ENCODE measurements around the gene PLEKHG4.

PLEKHG4 gene

DNA sequence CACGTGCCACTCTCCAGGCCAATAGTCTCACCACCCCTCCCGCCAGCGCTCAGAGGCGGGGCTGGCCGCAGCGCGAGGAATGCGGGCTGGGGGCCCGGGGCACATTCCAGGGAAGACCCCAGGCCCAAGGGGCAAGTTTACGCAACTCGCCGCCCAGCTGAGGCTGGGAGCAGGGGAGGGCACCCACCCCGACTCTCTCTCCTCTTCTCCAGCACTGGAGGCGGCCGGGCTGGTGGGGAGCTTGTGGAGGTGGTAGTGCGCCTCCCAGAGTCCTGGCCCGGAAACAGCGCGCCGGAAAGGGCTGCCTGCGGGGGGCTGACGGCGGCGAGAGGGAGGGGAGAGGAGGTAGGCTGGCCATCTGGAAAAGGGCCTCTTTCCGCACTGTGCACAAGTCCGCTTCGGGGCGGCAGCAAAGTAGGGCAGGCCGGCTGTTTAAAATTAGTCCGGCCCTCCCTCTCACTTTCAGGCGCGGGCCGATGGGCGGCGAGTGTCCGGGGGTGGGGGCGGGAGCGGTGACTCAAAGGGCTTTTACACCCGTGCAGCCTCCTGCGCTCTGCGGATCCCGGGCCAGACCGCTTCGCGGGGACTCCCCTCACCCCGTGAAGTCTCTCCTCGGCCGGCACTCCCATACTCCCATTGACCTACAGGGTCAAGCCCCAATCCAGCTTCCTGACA is 33.1 kb upstream of the PLEKHG4 start:
- peak; percentile 35 for DNase-seq

DNA sequence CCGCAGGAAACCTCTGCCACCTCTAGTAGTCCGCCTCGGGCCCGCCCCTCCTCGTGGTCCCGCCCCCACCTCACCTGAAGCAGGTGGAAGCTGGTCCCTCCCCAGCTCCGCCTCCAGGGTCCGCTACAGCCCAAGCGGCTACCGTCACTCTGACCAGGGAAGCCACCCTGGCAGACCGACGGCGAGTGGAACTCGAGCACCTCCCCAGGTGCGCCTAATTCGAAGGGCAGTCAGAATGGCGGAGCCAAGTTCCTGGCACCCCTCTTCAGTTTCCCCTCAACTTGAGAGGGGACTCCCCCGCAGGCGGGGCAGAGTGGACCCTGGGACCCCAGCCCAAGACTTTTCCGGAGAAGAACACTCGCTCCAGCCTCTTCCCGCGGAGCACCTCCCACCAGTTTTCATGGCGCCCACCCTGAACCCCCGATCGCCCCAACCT is 32.6 kb upstream of the PLEKHG4 start:
- no peak for DNase-seq

DNA sequence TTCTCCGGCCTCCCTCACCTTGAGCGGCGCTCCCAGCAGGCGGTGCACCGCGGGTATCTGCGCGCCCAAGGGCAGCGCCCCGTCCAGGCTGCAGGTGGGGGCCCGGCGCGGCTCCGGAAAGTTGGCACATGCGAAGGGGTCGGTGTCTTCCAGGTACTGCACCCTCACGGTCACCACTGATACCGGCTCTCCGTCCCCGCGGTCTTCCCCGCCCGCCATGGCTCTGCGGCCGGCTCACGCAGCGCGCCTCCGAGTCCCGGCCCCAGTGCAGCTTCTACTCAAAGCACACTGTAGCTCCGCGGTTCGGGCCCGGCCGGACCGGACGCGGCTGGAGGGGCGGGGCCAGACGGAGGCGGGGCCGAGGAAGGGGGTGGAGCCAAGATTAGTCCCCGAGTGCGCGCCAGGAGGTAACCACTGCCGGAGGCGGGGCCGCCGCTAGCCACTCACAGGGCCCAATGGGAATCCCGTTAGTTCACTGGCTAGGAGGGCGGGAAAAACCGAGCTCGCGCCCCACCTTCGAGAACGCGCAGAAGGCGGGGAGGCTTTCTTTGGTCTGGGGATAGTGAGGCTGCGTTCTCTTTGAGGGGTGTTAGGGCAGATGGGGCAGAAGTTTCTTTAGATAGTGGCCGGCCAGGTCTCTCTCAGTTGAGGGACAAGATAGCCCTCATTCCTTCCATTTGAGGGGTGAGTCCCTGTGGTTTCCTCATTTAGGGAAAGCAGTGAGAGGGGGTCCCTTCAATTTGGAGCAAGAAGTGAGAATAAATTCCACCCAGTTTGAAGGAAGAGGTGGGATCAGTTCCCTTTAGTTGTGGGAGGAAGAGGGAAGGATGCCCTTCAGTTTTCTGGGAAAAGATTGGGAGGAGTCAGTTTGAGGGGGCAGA is 31.9 kb upstream of the PLEKHG4 start, which contains the start of gene FHOD1:
Gene FHOD1 (minus strand): TSS at position 290 of the 881 bp plus-strand sequence. CDS start 71 bp downstream, at position 219.
- DNase-seq = peak; percentile 95

DNA sequence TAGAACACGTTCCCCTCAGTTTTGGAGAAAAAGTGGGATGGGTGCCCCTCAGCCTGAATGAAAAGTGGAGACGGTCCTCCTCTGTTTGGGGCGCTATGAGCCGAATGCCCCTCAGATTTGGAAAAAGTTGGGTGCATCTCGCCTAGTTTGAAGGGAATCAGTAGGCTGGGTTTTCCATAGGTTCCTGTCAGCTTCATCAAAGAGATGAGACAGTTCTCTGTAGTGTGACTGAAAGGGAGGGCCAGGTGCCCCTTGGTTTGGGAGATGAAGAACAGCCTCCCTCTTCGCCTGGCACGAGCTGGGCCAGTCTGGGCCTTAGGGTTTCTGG is 31.3 kb upstream of the PLEKHG4 start:
- no peak for DNase-seq

DNA sequence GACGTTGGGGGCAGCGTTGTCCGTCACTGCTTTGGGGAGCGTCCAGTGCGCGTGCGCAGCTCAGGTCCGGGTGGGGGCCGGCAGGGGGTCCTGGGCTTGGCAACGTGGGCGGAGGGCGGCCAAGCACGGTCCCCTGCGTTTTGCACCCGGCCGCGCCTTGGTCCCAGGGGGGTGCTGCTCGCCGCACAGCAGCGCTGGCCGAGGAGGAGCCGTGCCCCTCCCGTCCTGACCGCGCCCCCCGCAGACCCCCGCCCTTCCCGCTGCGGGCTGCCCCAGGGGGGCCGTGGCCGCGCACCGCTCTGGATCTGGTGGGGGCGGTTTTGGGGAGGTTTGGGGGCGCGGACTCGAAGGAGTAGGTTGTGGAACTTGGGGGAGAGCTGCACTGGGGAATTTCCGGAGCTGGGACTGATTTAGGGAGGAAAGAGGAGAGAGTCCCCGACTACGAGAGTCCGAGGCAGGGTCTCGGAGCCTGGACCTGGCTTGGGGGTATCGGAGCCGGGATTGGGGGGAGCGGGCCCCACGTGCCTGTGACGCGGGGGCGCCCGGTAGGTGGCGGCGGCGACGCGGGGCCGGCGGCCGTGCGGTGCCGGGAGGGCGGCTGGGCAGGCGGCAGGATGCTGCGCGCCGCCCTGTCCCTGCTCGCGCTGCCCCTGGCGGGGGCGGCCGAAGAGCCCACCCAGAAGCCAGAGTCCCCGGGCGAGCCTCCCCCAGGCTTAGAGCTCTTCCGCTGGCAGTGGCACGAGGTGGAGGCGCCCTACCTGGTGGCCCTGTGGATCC is 30.7 kb upstream of the PLEKHG4 start, which contains the start of gene SLC9A5:
Gene SLC9A5 (plus strand): TSS at position 579 of the 777 bp plus-strand sequence. CDS start 36 bp downstream, at position 615.
- DNase-seq = no peak

DNA sequence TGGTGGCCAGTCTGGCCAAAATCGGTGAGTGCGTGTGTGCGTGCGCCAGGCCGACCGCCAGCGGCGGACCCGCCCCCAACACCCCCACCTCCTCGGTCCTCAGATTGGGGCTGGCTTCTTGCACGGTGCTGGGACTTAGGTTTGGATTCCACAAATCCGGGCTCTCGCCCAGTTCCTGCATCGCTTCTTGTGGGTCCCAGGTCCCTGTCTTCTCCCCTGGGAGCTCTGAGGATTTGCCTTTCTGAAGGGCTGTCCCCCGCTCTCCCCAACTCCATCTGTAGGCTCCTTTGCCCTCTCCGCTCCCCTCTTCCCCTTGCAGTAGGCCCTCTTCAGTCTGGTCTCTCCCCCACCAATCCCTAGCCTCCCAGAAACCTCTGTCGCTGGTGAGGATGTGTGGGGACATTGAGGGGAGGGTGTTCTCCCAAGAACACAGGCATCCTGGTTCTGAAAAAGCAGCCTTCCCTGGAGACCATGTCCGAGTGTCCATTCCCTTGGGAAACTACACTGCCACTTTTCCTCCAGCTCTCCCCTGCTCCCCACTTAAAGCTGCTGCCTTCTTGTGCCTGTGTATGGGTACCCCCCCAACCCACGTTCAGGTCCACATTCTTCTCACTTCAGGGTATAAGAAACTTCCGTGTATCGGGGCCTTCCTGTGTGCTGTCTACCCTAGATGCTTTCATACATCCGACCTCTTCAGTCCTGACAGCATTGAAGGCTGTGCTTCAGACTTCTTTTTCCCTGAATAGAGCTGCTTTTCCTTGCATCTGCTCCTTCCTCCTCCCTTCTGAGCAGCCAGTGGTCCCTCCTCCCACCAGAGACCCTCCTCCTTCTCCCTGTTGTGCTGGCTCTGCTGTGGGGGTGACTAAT is 29.9 kb upstream of the PLEKHG4 start:
- DNase-seq = no peak

DNA sequence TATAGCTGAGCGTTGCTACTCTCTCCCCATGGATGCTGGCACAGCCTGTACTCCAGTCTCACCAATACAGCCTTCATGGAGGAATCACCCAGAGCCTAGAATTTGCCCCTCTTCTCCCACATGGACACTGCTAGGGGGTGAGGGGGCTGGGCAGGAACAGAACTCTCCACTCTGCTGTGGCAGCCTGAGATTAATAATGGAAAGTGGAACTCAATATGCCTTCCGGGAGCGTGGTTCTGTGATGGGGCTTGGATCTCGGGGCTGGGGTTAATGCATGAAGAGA is 29.3 kb upstream of the PLEKHG4 start:
- DNase-seq = no peak

DNA sequence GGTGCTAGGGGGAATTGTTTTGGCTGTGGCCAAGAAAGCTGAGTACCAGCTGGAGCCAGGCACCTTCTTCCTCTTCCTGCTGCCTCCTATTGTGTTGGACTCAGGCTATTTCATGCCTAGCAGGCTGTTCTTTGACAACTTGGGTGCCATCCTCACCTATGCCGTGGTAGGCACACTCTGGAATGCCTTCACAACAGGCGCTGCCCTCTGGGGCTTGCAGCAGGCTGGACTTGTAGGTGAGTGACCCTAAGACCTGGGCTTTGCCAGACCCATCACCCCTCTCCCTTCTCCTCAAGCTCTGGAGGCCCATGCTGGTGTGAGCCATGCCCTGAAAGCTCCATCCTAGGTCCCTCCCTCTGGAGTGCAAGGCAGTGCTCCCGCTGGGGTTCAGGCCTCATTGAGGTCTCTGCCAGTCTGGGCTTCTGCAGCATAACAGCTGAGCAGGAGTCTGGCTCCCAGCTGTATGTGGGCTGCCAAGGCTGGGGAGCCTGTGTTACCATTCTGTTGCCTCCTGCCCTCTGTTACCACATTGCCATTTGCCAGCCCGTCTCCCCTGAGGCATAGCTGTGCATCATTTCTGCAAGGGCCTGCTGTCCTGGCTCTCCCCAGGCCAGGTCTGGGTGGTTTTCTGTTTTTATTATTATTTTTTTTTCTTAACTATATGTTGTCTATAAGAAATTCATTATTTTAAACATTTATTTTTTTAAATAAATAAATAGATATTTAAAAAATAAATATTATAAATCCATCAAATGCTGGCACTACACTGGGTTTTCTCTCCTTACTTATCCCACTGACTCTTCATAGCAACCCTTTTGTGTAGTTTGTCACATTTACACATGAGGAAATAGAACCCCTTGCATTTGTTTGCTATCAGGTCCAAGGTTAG is 26.5 kb upstream of the PLEKHG4 start:
- DNase-seq = no peak

DNA sequence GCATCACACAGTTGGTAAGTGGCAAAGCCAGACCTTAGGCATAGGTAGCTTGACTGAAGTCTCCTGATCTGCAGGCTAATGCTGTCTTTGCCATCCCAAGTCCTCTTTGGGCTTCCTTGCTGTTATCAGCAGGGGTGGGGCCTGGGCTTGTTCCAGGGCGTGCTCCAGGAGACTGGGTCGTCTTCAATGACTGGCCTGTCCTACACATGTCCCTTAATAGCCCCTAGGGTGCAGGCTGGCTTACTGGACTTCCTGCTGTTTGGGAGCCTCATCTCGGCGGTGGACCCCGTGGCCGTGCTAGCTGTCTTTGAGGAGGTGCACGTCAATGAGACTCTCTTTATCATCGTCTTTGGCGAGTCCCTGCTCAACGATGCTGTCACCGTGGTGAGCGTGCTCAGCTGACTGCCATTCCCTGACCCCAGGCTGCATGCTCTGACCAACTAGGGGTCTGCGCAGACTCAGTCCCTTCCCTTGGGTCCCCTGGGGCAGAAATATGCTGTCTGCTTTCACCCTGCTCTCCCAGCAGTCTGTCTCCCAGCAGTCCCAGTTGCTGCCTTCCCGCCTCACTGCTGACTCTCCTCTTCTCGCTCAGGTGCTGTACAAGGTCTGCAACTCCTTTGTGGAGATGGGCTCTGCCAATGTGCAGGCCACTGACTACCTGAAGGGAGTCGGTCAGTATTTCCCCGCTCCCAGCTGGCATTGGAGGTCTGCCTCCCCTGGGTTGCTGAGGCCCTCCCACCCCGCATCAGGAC is 24.4 kb upstream of the PLEKHG4 start:
- no peak for DNase-seq

DNA sequence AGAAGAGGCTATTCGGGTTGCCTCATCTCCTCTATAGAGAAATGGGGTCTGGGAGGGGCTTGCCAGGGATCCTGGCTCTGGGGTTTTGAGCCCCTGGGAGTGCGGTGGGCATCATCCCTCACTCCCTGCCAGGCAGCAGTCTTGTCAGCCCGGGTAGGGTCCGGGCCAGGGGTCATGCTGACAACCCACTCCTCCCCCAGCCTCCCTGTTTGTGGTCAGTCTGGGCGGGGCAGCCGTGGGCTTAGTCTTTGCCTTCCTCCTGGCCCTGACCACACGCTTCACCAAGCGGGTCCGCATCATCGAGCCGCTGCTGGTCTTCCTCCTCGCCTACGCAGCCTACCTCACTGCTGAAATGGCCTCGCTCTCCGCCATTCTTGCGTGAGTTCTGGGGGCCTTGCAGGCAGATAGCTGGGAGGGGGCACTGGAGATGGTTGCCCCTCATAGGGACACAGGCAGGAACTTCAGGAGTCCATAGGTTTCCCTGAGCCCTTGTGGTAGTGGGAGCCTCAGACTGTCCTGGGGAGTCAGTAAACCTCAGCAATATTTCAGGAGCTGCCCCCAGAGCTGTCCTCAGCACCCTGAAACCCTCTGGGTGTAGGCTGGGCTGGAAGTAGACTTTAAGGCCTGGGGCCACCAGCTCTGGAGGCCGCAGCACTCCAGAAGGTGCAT is 23.6 kb upstream of the PLEKHG4 start:
- DNase-seq = no peak

DNA sequence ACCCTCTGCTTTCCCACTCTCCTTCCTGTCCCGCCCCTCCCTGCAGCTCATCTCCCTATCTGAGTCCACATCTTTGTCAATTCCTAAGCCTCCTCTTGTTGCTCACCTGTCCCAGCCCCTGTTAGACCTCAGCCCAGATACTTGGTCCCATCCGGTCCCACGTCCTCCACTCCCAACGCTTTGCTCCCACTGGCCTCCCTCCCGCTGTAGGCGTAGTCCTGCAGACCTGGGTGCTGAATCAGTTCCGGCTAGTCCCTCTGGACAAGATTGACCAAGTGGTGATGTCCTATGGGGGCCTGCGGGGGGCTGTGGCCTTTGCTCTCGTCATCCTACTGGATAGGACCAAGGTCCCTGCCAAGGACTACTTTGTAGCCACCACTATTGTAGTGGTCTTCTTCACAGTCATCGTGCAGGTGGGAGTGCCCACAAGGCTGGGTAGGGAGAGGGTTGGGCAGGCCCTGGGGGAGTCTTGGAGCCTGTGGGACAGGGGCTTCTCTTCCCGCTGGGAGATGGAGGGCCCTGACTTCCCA is 22.6 kb upstream of the PLEKHG4 start:
- DNase-seq = no peak

DNA sequence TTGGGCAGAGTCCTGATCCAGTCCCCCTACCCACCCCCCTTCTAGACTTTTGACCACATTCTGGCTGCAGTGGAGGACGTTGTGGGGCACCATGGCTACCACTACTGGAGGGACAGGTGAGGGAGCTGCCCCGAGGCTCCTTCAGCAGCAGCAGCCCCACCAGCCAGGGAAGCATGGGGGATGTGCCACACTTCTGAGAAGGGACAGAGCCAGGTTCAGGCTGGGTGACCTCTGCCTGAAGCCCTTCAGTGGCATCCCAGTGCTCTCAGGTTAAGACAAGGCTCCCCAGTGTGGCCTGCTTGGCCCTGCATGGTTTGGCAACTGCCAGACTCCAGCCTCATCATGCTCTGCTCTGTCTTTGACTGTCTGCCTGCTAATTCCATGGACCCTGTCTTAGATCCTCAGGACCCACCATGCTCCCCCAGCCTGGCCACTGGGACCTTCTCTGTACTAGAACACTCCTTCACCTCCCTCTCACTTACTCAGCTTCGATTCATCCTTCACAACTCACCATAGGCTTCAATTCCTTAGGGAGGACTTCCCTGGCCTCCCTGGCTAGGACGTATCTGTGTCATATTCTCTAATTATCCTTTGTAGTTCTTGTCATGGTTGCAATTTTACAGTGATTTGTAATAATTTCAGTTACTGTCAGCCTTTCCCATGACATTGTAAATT is 21.7 kb upstream of the PLEKHG4 start:
- no peak for DNase-seq

DNA sequence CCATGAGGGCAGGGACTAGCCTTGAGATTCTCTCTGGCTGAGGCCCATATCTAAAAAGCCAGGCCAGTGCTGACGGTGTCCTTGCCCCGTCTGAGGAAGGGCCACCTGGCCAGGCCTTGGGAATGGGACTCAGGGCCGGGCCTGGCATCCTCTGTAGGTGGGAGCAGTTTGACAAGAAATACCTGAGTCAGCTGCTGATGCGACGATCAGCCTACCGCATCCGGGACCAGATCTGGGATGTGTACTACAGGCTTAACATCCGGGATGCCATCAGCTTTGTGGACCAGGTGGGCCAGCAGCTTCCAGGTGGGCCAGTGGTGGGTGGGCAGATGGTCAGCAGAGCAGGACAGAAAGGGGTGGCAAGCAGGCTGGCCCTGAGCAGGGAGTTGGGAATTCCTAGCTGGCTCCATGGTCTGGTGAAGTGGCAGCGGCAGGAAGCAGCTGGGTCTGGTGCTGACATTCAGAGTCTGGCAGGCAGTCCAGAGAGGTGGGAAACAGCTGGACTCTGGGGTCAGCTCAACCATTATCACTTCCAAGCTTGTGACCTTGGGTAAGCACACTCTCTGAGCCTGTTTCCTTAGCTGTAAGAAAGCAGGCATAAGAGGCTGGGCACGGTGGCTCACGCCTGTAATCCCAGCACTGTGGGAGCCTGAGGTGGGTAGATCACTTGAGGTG is 21.0 kb upstream of the PLEKHG4 start:
- no peak for DNase-seq

DNA sequence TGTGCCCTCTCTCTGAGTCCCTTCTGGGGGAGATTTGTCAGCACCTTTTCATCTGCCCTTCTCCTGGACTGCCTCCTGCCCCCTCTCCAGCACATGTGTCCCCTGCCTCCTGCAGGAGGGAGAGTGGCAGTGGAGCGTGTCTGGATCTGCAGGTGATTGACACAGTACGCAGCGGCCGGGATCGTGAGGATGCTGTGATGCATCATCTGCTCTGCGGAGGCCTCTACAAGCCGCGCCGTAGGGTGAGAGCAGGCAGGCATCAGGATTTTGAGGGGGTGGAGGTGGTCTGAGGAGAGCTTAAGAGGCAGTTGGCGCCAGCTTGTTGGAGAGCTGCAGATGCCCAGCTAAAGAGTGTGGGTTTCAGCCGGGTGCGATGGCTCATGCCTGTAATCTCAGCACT is 19.6 kb upstream of the PLEKHG4 start:
- DNase-seq = no peak

DNA sequence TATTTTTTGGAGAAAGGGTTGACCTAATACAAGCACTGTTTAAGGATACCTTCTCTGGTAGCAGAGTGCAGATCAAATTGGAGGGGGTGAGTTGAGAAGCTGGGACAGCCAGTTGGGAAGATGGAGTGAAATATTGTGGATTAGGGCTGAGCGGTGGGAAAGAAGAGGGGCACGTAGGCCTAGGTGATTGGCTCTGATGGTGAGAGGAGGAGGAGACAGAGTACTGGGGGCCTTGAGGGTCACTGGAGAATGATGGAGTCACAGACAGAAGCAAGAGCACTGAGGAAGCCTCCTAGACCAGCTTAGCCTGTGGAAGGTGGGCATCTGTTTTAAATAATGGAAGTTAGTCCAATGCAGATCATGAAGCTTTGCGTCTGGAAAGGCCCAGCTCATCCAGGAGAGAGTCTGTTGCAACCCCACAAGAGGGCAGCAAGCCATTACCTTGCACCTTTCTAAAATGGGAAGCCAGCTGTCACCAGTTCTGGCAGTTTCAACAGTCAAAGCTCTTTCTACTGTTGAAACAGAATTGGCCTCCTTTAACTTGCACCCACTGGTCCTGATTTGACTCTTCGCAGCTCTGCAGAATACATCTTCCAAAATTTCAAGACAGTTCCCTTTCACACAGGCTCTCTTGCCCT is 18.8 kb upstream of the PLEKHG4 start:
- DNase-seq = no peak

DNA sequence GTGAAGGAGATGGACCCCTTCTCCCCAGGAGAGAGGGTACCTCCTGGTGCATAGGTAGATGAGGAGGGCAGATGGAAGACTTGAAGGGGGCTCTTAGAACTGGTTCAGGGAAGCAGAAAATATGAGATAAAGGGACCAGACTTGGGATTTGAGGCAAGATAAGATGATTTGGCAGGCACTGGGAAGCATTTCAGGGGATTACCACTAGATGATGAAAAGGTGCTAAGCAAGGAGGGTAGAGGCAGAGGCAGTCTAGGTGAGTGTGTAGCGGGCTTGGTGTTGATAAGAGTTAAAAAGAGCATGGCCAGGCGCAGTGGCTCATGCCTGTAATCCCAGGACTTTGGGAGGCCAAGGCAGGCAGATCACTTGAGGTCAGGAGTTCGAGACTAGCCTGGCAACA is 16.1 kb upstream of the PLEKHG4 start:
- DNase-seq = no peak

DNA sequence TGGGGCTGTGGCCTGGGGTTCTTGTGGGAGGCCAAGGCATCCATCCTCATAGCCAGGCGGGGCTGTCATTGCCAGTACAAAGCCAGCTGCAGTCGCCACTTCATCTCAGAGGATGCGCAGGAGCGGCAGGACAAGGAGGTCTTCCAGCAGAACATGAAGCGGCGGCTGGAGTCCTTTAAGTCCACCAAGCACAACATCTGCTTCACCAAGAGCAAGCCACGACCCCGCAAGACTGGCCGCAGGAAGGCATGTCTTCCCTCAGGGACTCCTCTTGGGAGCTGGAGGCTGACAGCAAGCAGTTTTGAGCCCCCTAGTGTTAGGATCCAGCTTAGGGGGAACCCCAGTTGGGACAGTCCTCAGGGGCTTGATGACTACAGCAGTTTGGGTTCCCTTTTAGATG is 15.1 kb upstream of the PLEKHG4 start:
- no peak for DNase-seq

DNA sequence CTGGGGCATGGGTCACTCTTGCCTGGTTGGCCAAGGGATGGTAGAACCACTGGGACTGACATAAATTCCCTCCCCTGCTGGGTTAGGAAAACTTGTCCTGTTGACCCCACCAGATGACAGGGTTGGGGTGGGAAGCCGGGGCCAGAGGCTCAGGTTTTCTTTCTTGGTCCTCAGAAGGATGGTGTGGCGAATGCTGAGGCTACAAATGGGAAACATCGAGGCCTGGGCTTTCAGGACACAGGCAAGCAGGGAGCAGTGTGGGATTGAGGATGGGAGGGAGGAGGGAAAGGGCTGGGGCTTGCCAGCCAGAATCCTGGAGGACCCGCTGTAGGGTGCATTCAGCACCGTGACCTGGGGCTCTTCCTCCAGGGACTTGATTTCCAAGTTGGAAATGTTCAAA is 14.5 kb upstream of the PLEKHG4 start:
- no peak for DNase-seq

All from CD4-positive, alpha-beta T cell treated with Interferon gamma for 1 hour (primary cell).